MCF 10A (cell line): ENCODE measurements around the gene TRIM14. TPM values are rescaled to one million over a fixed set of nuclear protein-coding genes. Genes with fewer than 3 reads are reported as not detected.

Source experiments
- BruUV-seq: library from RNA; stranded (reverse); fragments of 400-500 nt; replicated peaks from 2 replicates; lab custom pipeline; 2021; lab: Mats Ljungman, UMichigan
- CTCF ChIA-PET: fragments of 300-600 bp; sonication (Branson Sonifier 250); formaldehyde crosslinking; extraction: SDS; loops from one replicate; lab custom pipeline; 2021; ENCODE audit warnings: antibody characterized with exemption, inconsistent platforms; lab: Yijun Ruan, JAX
- POLR2A ChIA-PET: fragments of 300-600, 350-650 bp; sonication (Branson Sonifier 250); formaldehyde crosslinking; extraction: SDS; loops from one replicate; lab custom pipeline; 2020; ENCODE audit warnings: antibody characterized with exemption, inconsistent platforms; lab: Yijun Ruan, JAX
- DNase-seq: peaks from one replicate; pipeline ENCODE4 v3.0.0-alpha.2; 2018; ENCODE audit not compliant: unreplicated experiment
- H3K27ac Mint-ChIP-seq: one replicate; pipeline ENCODE4 v1.8.0; 2022; ENCODE audit warnings: mild to moderate bottlenecking, low read depth, mixed read lengths; ENCODE audit not compliant: unreplicated experiment
- H3K27me3 Mint-ChIP-seq: one replicate; pipeline ENCODE4 v1.8.0; 2022; ENCODE audit warnings: mixed read lengths; ENCODE audit not compliant: insufficient read depth, unreplicated experiment
- H3K36me3 Mint-ChIP-seq: one replicate; pipeline ENCODE4 v1.8.0; 2022; ENCODE audit warnings: mild to moderate bottlenecking, moderate library complexity, mixed read lengths; ENCODE audit not compliant: insufficient read depth, unreplicated experiment
- H3K4me1 Mint-ChIP-seq: one replicate; pipeline ENCODE4 v1.8.0; 2022; ENCODE audit warnings: mixed read lengths; ENCODE audit not compliant: insufficient read depth, unreplicated experiment
- H3K4me3 Mint-ChIP-seq: one replicate; pipeline ENCODE4 v1.8.0; 2022; ENCODE audit warnings: mild to moderate bottlenecking, moderate library complexity, mixed read lengths; ENCODE audit not compliant: unreplicated experiment
- H3K9me3 Mint-ChIP-seq: one replicate; pipeline ENCODE4 v1.8.0; 2022; ENCODE audit warnings: mixed read lengths; ENCODE audit not compliant: unreplicated experiment
- CTCF ChIP-seq: fragments of 200-600 bp; IDR thresholded peaks from one replicate; pipeline ENCODE4 v1.8.0; 2022; ENCODE audit warnings: antibody characterized with exemption, mild to moderate bottlenecking; ENCODE audit not compliant: unreplicated experiment
- intact Hi-C: fragments of 100-400 bp; cut with micrococcal nuclease; formaldehyde crosslinking; loops from 2 replicates; pipeline ENCODE4 v1.14.1; 2022
- total RNA-seq: library from RNA; stranded (reverse); gene quantifications from 2 replicates; pipeline ENCODE4 v1.2.3, GENCODE V29; 2022

TRIM14 gene
- total RNA-seq, 1 experiment from 2014 or later = 17.9 TPM

- DNase-seq = no peak
- no peaks in the 10 kb centered on the region for H3K9me3 Mint-ChIP-seq
- ChIA-PET CTCF (no interaction called here), POLR2A (interaction anchor here (0.6 kb wide), 1 partner anchor 441 kb away, joined by 3 read pairs; no protein-coding TSS in a partner anchor)
- TF ChIP-seq CTCF = no peak
- H3K36me3 Mint-ChIP-seq = peaks cover 11% of the 10 kb centered on the region
- H3K27me3 Mint-ChIP-seq = no peaks in the 10 kb centered on the region
- no peak overlapping the region for H3K27ac Mint-ChIP-seq
- intact Hi-C loops = no loop called here
- H3K4me3 Mint-ChIP-seq = no peak overlapping the region
- no peaks in the 10 kb centered on the region for H3K4me1 Mint-ChIP-seq
- BruUV-seq = no TSS peak
Observed at GRCh38 chr9:98134702-98135557, 15.9 kb upstream of the TRIM14 start.

GRCh38 chr9:98132806-98133631 lies 14.0 kb upstream of the TRIM14 start:
- ChIA-PET POLR2A (interaction anchor here (1.5 kb wide), 1 partner anchor 15 kb away, joined by 3 read pairs; no protein-coding TSS in a partner anchor), CTCF (interaction anchor here (1.7 kb wide), 1 partner anchor 12 kb away, joined by 4 read pairs; no protein-coding TSS in a partner anchor)
- H3K36me3 Mint-ChIP-seq = peaks cover 11% of the 10 kb centered on the region
- no peaks in the 10 kb centered on the region for H3K9me3 Mint-ChIP-seq
- H3K27me3 Mint-ChIP-seq = no peaks in the 10 kb centered on the region
- DNase-seq = no peak
- no TSS peak for BruUV-seq
- intact Hi-C loops = no loop called here
- no peak for TF ChIP-seq CTCF
- H3K4me3 Mint-ChIP-seq = no peak overlapping the region
- no peak overlapping the region for H3K27ac Mint-ChIP-seq
- H3K4me1 Mint-ChIP-seq = no peaks in the 10 kb centered on the region

GRCh38 chr9:98132158-98132557 lies 13.1 kb upstream of the TRIM14 start:
- Mint-ChIP-seq H3K27me3 (no peaks in the 10 kb centered on the region), H3K27ac (no peak overlapping the region), H3K4me1 (no peaks in the 10 kb centered on the region), H3K9me3 (no peaks in the 10 kb centered on the region), H3K4me3 (no peak overlapping the region), H3K36me3 (peaks cover 11% of the 10 kb centered on the region)
- no peak for DNase-seq
- BruUV-seq = no TSS peak
- ChIA-PET CTCF (interaction anchor here (1.3 to 1.7 kb wide), 2 partner anchors 11 to 73 kb away, joined by 4 read pairs; no protein-coding TSS in a partner anchor), POLR2A (interaction anchor here (1.2 to 1.5 kb wide), 2 partner anchors 14 kb away, joined by 3 read pairs; no protein-coding TSS in a partner anchor)
- TF ChIP-seq CTCF = no peak
- intact Hi-C loops = no loop called here
